ENCODE measurements around the gene VPS13A. TPM values are rescaled to one million over a fixed set of nuclear protein-coding genes. Genes with fewer than 3 reads are reported as not detected.

Gene VPS13A
- total RNA-seq, 4 donors from 2014 or later = 30.1 to 125 (median 46.2) TPM

DNA sequence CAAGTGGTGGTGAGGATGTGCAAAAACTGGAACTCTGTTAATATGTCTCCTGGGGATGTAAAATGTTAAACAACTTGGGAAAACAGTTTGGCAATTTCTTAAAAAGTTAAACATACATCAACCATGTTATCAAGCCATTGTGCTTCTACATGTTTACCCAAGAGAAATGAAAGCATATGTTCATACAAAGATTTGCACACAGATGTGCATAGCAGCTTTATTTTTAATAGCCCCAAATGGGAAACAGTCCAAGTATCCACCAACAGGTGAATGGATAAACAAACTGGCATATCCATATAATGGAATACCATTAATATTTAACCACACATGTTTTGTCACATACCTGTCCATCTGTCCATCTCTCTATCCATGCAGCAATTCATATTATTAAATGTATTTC, 6.2 kb downstream of the VPS13A start:
- Histone ChIP-seq H3K36me3 (no peaks in the 10 kb centered on the region), H3K4me3 (no peak overlapping the region), H3K27me3 (no peaks in the 10 kb centered on the region), H3K9me3 (no peaks in the 10 kb centered on the region), H3K27ac (no peak overlapping the region), H3K4me1 (peaks cover 12% of the 10 kb centered on the region)
- TF ChIP-seq POLR2AphosphoS5 (IDR thresholded peaks at IDR 0.05) (no peak), CTCF (IDR thresholded peaks at IDR 0.05) (no peak), POLR2A (IDR thresholded peaks at IDR 0.05) (no peak), EP300 (IDR thresholded peaks at IDR 0.05) (no peak)
- DNase-seq (ENCODE audit: low spot score in 2 of 2) = no peak

DNA sequence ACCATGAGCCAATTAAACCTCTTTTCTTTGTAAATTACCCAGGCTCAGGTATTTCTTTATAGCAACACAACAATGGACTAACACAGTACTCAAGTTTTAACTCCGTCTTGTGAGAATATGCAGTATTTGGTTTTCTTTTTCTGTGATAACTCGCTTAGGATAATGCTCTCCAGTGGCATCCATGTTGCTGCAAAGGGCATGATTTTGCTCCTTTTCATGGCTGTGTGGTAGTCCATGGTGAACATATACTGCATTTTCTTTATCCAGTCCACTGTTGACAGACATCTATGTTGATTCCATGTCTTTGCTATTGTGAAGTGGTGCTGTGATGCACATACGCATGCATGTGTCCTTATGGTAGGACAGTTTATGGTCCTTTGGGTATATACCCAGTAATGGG, 10.9 kb downstream of the VPS13A start:
- H3K4me1 ChIP-seq = no peaks in the 10 kb centered on the region
- no peak overlapping the region for H3K27ac ChIP-seq
- DNase-seq (ENCODE audit: low spot score in 2 of 2) = no peak
- H3K27me3 ChIP-seq = no peaks in the 10 kb centered on the region
- no peaks in the 10 kb centered on the region for H3K9me3 ChIP-seq
- TF ChIP-seq POLR2A (IDR thresholded peaks at IDR 0.05) (no peak), POLR2AphosphoS5 (IDR thresholded peaks at IDR 0.05) (no peak), CTCF (IDR thresholded peaks at IDR 0.05) (no peak), EP300 (IDR thresholded peaks at IDR 0.05) (no peak)
- 98% methylated on average over 3 of the region's 3 CpGs for WGBS
- no peak overlapping the region for H3K4me3 ChIP-seq
- no peaks in the 10 kb centered on the region for H3K36me3 ChIP-seq

DNA sequence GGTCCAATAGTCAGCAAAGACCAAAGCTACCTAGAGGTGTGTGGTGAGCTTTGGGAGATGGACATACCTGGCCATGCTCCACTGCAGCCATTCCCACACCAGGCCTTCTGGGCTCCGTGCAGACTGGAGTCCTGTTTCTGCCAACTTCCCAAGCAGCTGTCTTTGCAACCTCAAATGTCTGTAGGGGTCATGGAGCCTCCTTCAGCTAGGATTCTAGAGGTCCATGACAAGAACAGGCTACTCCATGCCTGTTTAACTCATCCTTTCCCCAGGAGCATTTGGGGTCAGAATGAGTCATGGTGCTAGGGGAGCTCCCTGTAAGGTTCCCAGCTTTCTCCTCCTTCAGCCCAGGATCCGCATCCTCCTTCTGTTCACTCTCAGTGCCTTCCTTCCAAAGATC, 17.1 kb downstream of the VPS13A start:
- no peak overlapping the region for H3K4me3 ChIP-seq
- H3K27me3 ChIP-seq = no peaks in the 10 kb centered on the region
- H3K36me3 ChIP-seq = no peaks in the 10 kb centered on the region
- no peak for DNase-seq (ENCODE audit: low spot score in 2 of 2)
- H3K9me3 ChIP-seq = no peaks in the 10 kb centered on the region
- no peaks in the 10 kb centered on the region for H3K4me1 ChIP-seq
- 100% methylated on average over 2 of the region's 2 CpGs for WGBS
- TF ChIP-seq POLR2A (IDR thresholded peaks at IDR 0.05) (no peak), EP300 (IDR thresholded peaks at IDR 0.05) (no peak), POLR2AphosphoS5 (IDR thresholded peaks at IDR 0.05) (no peak)
- H3K27ac ChIP-seq = no peak overlapping the region

- DNase-seq (ENCODE audit: low spot score in 2 of 2) = no peak
- no peak overlapping the region for H3K4me3 ChIP-seq
- 90% methylated on average over 2 of the region's 2 CpGs for WGBS
- H3K27me3 ChIP-seq = no peaks in the 10 kb centered on the region
- TF ChIP-seq CTCF (IDR thresholded peaks at IDR 0.05) (no peak), POLR2A (IDR thresholded peaks at IDR 0.05) (no peak), POLR2AphosphoS5 (IDR thresholded peaks at IDR 0.05) (no peak), EP300 (IDR thresholded peaks at IDR 0.05) (no peak)
- H3K4me1 ChIP-seq = no peaks in the 10 kb centered on the region
- H3K36me3 ChIP-seq = peaks cover 18% of the 10 kb centered on the region
- no peak overlapping the region for H3K27ac ChIP-seq
- H3K9me3 ChIP-seq = no peaks in the 10 kb centered on the region
Observed at GRCh38 chr9:77210116-77210515, 32.8 kb downstream of the VPS13A start.

- H3K36me3 ChIP-seq = peaks cover 13% of the 10 kb centered on the region
- no peaks in the 10 kb centered on the region for H3K4me1 ChIP-seq
- no peaks in the 10 kb centered on the region for H3K27me3 ChIP-seq
- no peak for DNase-seq (ENCODE audit: low spot score in 2 of 2)
- no peak overlapping the region for H3K27ac ChIP-seq
- H3K4me3 ChIP-seq = no peak overlapping the region
- TF ChIP-seq CTCF (IDR thresholded peaks at IDR 0.05) = no peak
- TF ChIP-seq POLR2AphosphoS5 (IDR thresholded peaks at IDR 0.05) = no peak
- TF ChIP-seq POLR2A (IDR thresholded peaks at IDR 0.05) = no peak
- TF ChIP-seq EP300 (IDR thresholded peaks at IDR 0.05) = no peak
- no peaks in the 10 kb centered on the region for H3K9me3 ChIP-seq
- WGBS = 96% methylated on average over 6 of the region's 6 CpGs
Observed at GRCh38 chr9:77211561-77211960, 34.2 kb downstream of the VPS13A start.

GRCh38 chr9:77212801-77213200, 35.5 kb downstream of the VPS13A start:
- WGBS = 98% methylated on average over 1 of the region's 1 CpG
- TF ChIP-seq EP300 (IDR thresholded peaks at IDR 0.05) (no peak), CTCF (IDR thresholded peaks at IDR 0.05) (no peak), POLR2A (IDR thresholded peaks at IDR 0.05) (no peak), POLR2AphosphoS5 (IDR thresholded peaks at IDR 0.05) (no peak)

More at GRCh38 chr9:77212801-77213200, 35.5 kb downstream of the VPS13A start:
- Histone ChIP-seq H3K4me3 (no peak overlapping the region), H3K27me3 (no peaks in the 10 kb centered on the region), H3K27ac (no peak overlapping the region), H3K9me3 (no peaks in the 10 kb centered on the region), H3K4me1 (no peaks in the 10 kb centered on the region), H3K36me3 (peaks cover 12% of the 10 kb centered on the region)
- DNase-seq (ENCODE audit: low spot score in 2 of 2) = no peak
